ENCODE results near the gene STARD9.

Gene STARD9

DNA sequence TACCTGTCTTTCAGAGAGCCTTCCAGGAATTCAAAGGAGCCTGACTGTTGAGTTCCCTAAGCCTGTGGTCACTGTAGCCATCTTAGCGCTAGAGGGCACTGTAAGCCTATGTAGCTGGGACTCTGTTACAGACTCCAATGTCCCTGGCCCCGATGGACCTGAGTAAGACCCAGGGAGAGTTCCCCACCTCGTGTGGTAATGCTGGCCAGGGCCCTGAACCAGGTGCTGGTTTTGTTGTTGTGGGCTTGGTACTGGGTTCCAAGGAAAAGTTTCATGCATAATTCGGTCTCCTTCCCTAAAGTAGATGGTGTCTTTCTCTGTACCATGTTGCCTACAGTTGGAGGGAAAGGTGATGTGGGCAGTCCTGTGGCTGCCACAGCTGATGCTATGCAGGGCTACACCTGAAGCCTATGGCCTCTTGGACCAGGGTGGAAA, 129.1 kb downstream of the STARD9 start:
- DNase-seq: peak; percentile 26 to 75

DNA sequence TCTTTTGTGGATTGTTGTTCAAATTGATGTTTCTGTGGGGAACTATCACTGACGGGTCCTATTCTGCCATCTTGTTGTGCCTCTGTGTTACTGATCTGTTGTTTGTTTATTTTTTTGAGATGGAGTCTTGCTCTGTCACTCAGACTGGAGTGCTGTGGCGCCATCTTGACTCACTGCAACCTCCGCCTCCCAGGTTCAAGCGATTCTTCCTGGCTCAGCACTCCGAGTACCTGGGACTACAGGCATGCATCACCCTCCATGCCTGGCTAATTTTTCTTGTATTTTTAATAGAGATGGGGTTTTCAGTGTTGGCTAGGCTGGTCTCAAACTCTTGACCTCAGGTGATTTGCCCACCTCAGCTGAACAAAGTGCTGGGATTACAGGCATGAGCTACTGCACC, 129.9 kb downstream of the STARD9 start:
- no peak for DNase-seq

DNA sequence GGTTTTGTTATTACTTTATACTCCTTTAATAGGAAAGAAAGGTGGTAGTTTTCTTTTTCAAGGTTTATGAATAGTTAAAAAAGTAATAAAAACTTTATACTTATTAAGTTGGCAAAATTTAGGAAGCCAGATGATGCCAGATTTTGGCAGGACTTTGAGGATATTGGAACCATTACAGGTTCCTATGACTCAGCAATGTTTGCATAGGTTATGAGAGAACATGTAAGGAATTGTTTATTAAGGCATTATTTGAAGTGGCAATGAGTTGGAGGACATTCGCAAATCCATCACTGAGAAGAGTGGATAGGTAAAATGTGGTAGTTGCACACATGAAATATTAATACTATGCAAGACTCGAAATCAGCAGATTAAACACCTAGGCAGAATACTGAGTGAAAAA, 131.7 kb downstream of the STARD9 start:
- peak in 1 of 2 experiments; percentile 4 for DNase-seq

DNA sequence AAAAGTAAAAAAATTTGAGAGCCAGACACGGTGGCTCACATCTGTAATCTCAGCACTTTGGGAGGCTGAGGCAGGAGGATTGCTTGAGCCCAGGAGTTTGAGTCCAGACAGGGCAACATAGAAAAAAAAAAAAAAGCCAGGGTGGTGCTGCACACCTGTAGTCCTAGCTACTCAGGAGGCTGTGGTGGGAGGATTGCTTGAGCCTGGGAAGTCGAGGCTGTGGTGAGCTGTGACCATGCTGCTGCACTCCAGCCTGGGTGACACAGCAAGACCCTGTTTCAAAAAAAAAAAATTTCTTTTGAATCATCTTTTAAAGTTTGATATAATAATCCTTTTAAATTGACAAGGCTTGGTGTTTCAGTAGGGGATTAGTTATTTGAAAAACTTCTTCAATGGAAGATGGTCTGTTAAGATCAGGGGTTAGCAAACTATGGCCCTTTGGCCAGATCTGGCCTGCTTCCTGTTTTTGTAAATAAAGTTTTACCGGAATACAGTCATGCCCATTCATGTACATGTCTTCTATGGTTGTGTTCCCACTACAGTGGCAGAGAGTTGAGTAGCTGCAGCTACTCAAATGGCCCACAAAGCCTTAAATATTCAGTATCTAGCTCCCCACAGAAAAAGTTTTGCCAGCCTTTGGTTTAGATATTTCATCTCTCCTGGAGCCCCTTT, 132.6 kb downstream of the STARD9 start:
- no peak for DNase-seq

DNA sequence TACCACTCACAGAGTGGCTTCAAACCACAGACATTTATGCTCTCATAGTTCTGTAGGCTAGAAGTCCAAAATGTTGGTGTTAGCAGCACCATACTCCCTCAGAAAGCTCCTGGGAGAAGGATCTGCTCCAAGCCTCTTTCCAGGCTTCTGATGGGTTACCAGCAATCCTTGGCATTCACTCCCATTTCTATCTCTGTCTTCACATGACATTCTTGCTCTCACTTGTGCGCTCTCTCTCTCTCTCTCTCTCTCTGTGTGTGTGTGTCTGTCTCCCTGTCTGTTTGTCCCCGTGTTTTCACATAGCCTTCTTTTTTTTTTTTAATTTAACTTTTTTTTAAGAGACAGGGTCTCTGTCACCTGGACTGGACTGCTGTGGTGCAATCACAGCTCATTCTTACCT, 135.3 kb downstream of the STARD9 start:
- no peak for DNase-seq

DNA sequence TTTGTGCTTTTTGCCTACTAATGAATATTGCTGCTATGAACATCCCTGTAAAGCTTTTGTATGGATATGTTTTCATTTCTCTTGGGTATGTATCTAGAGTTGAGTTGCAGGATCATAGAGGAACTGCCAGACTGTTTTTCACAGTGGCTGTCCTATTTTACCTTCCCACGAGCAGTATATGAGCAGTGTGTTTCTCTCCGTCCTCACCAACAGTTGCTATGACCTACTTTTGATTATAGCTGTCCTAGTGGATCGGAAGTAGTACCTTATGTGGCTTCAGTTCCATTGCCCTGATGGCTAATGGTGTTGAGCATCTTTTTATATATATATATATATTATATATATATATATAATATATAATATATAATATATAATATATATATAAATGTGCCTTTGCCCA, 136.3 kb downstream of the STARD9 start:
- no peak for DNase-seq

- DNase-seq: no peak
Observed at GRCh38 chr15:42712584-42712983, 137.2 kb downstream of the STARD9 start.

- no peak for DNase-seq
Observed at GRCh38 chr15:42716125-42716524, 140.7 kb downstream of the STARD9 start.

- DNase-seq: no peak
Observed at GRCh38 chr15:42716626-42717025, 141.2 kb downstream of the STARD9 start.

DNA sequence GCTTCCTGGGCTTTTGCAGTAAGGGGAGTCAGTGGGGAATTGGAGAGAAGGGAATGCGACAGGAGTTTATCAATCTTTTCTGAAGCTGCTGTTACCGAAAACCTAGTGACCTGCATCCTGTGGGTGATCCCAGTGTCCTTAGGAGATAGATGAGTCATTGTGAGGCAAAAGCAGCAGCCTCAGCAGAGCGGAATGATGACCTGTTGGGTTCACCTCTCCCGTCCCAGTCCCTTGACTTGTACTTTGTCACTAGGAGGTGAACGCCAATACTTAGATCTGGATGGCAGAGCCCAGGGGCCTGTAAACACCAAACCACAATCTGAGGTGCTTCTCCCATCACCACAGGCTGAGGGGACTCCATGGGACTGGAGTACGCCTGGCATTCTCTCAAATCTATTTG, 143.6 kb downstream of the STARD9 start:
- no peak for DNase-seq

DNA sequence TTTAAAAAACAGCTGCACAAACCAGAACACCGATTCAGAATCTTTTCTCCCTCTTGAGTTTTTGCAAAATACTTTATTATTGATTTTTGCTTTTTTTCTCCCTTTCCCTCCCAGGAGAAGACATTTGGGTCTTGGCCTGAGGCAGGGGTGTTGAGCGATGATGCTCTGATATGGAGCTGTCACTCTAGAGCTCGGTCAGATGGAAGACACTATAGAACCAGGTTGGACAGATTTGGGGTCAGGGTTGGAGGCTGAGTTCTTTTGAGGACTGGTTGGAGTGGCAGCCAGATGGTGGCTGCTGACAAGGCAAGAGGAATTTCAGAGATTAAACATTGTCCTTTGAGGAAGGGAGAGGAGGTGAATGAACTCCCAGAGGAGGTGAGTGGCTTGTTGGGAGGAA, 144.7 kb downstream of the STARD9 start:
- no peak for DNase-seq

DNA sequence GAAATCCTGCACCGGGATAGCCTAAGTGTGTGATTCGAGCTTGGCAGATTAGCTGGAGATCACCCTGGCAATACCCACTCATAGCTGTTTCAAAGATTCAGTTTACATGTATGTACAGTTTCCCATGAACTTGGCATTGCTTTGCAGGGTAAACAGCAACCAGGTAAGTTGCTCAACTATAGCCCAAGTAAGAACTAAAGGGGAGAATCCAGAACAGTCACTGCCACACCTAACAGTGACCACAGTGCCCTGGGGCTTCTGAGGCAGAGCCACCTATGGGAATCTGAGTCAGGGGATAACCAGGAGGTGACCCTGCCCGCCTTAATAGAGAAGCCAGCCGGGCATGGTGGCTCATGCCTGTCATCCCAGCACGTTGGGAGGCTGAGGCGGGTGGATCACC, 145.6 kb downstream of the STARD9 start:
- DNase-seq: no peak

GRCh38 chr15:42721916-42722315, 146.5 kb downstream of the STARD9 start:
- DNase-seq: no peak

DNA sequence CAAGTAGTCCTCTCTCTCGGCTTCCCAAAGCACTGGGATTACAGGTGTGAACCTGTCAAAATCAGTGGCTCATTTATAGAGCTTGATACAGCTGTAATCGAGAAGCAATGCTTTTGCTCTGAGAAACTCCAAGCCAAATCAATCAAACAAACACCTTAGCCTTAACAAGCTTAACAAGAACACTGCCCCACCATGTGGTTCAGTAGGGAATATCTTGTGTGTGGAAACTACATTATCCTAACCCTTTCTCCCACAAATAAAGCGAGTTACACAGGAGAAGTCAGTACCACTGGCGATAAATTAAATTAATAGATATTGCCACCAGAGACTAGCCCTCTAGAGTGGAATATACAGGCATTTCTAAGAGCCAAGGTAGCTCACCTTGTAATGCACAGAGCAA, 147.7 kb downstream of the STARD9 start:
- no peak for DNase-seq

GRCh38 chr15:42724276-42724675, 148.9 kb downstream of the STARD9 start:
- no peak for DNase-seq

- DNase-seq: no peak
Observed at GRCh38 chr15:42725331-42725903, 150.0 kb downstream of the STARD9 start.

DNA sequence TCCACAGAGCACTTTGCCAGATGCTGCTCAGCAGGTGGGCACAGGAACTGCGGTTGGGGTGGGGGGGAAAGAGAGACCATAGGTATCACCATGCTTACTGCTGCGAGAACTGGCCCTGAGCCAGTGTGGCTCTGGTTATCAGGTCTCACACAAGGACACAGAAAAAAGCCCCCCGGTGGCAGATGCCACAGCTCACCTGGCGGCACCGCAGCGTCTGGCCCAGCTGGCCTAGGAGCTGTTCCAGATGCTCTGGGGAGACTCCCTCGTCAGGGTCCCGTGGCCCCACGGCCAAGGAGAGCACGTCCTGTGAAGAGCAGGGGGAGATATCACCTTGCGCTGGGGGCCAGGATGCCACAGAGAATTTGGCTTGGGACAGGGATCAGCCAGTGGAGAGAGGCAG, 150.7 kb downstream of the STARD9 start:
- DNase-seq: no peak

DNA sequence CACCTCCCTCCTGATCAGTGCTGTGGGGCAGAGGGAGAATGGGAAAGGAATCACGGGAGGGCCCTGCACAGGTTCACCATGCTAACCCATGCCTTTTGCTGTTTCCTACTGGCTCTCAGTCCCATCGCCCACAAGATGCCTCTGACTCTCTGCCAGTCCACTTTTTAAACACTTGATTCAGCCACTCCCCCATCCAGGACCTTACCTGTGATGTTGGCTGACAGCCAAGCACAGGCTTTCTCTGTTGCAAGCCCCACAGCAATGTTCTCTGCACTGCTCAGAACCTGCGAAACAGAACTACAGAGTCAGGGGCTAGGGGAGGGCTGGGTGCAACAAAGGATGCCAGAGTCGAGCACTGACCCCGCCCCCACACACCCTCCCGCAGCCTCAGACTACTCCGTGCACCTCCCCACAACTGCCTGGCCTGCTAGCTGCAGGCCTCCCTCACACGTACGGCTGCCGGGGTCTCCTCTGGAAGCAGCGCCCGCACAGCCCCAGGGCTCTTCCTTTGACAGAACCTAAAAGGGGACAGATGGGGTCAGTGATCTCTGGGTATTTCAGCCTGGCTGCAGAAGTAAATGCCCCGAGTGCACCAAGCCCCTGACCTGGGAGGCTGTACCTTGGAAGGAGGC, 152.5 kb downstream of the STARD9 start:
- DNase-seq: no peak

GRCh38 chr15:42728560-42728959, 153.2 kb downstream of the STARD9 start:
- no peak for DNase-seq

DNA sequence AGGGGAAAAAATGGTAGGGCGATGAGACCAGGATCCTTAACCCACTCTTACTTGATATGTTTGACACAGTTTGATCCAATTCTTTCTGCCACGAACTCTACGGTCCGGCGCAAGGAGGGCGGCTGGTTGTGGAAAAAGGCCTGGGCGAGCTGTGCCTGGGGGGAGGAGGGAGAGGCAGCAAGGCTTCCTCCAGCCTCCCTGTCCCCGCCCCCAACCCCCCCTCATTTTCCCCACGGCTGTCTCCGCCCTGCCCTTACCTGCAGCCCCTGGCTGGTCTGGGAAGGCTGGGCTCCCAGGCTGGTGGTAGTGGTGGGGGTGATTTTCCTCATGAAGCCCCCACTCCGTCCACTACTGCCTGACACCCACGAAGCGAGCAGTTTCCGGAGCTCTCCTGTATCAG, 153.6 kb downstream of the STARD9 start:
- no peak for DNase-seq

DNA sequence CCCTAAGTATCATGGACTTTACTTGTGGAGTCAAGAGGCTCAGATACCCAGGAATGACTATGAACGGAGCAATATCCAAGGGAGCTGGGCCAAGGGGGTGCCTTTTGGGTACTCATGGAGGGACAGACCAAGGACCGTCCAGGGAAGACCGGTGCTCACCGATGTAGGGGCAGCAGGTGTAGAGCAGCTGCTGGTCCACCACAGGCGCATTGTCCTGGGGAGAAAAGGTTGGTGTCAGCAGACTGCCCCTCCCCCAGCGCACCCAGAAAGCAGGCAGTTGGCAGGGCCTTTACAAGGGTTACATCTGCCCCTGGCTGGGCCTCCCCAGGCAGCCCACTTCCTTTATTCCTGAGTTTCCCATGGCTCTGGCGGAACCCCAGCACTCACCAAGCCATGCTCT, 154.0 kb downstream of the STARD9 start:
- no peak for DNase-seq

DNA sequence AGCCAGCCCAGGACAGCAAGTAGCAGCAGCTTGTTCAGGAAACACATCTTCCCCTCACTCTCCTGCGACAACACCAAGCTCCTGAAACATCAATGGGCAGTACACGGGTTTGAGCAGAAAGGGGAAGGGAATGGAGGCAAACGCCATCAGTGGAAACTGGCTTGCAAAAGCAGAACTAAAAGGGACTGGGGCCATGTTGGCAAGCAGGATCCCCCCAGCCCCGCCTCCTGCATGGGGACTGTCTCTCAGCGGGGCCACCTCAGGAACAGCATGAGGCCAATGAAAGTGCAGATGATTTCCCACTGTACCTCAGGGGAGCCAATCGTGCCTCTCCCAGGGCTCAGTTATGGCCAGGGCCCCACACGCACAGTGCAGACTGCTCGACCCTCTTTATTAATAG, 154.7 kb downstream of the STARD9 start:
- no peak for DNase-seq

- no peak for DNase-seq
Observed at GRCh38 chr15:42730536-42730935, 155.1 kb downstream of the STARD9 start.

- DNase-seq: no peak
Observed at GRCh38 chr15:42731461-42731860, 156.1 kb downstream of the STARD9 start.

Measured in NCI-H446 (cell line).